Mesothelial cell of epicardium (in vitro differentiated cells): Measurements from ENCODE around the gene ADAMTS16. TPM values are rescaled to one million over a fixed set of nuclear protein-coding genes. Genes with fewer than 3 reads are reported as not detected.

Experiments used
- DNase-seq, 2 experiments: peaks; one replicate each; pipeline ENCODE4 v3.0.0; 2021; ENCODE audit warnings: low spot score in 2 of 2; ENCODE audit not compliant: unreplicated experiment in 2 of 2
- H3K27ac Mint-ChIP-seq: 2 replicates; pipeline ENCODE4 v1.8.0; 2021; ENCODE audit warnings: mixed read lengths
- H3K27me3 Mint-ChIP-seq: 2 replicates; pipeline ENCODE4 v1.8.0; 2021; ENCODE audit warnings: low read depth, mixed read lengths
- H3K36me3 Mint-ChIP-seq: 2 replicates; pipeline ENCODE4 v1.8.0; 2021; ENCODE audit warnings: mixed read lengths
- H3K4me1 Mint-ChIP-seq: 2 replicates; pipeline ENCODE4 v1.8.0; 2021; ENCODE audit warnings: mixed read lengths
- H3K4me3 Mint-ChIP-seq: 2 replicates; pipeline ENCODE4 v1.8.0; 2021; ENCODE audit warnings: mild to moderate bottlenecking, moderate library complexity, mixed read lengths
- H3K9me3 Mint-ChIP-seq: 2 replicates; pipeline ENCODE4 v1.8.0; 2021; ENCODE audit warnings: mixed read lengths
- total RNA-seq: library from RNA; stranded (reverse); gene quantifications from 3 replicates; pipeline ENCODE4 v1.2.1, GENCODE V29; 2021
- TF ChIP-seq, protein P1 (sequence below): fragments of 200-600 bp; sonication (generic); IDR thresholded peaks from one replicate; pipeline ENCODE4 v1.5.0; 2021; ENCODE audit warnings: antibody characterized with exemption; ENCODE audit not compliant: unreplicated experiment

The ADAMTS16 gene
- total RNA-seq, 1 donor from 2014 or later: 24.3 TPM

DNA sequence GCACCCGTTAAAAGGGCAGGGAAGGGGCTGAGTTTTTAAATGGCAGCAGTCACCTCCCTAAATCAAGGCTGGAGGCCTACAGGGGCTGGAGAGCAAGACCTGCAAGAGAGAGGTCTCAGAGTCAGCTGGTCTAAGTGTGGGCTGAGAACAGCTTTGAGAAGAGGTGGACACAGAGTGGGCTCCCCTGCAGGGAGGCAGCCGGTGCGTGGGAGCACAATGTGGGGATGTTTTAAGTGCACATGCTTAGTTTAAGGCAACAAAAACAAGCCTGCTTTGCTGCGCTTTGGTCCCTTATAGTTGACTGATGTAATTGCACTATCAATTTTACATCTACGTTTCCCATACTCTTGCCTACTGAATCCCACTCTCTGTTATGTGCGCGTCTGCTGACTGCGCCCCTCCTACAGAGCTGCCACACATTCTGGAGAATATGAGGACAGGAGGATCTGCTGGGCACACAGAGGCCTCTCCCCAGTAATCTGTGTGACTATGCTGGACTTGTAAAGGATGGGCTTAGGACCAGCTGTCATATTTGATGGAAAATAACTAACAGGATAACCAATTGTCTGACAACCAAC is 220.3 kb downstream of the ADAMTS16 start:
- Mint-ChIP-seq H3K36me3 (no peaks in the 10 kb centered on the region), H3K9me3 (no peaks in the 10 kb centered on the region), H3K27ac (no peak overlapping the region), H3K27me3 (no peaks in the 10 kb centered on the region), H3K4me1 (peaks cover 41% of the 10 kb centered on the region), H3K4me3 (no peak overlapping the region)
- DNase-seq: no peak
- TF ChIP-seq, protein P1, sequence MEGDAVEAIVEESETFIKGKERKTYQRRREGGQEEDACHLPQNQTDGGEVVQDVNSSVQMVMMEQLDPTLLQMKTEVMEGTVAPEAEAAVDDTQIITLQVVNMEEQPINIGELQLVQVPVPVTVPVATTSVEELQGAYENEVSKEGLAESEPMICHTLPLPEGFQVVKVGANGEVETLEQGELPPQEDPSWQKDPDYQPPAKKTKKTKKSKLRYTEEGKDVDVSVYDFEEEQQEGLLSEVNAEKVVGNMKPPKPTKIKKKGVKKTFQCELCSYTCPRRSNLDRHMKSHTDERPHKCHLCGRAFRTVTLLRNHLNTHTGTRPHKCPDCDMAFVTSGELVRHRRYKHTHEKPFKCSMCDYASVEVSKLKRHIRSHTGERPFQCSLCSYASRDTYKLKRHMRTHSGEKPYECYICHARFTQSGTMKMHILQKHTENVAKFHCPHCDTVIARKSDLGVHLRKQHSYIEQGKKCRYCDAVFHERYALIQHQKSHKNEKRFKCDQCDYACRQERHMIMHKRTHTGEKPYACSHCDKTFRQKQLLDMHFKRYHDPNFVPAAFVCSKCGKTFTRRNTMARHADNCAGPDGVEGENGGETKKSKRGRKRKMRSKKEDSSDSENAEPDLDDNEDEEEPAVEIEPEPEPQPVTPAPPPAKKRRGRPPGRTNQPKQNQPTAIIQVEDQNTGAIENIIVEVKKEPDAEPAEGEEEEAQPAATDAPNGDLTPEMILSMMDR: no peak

DNA sequence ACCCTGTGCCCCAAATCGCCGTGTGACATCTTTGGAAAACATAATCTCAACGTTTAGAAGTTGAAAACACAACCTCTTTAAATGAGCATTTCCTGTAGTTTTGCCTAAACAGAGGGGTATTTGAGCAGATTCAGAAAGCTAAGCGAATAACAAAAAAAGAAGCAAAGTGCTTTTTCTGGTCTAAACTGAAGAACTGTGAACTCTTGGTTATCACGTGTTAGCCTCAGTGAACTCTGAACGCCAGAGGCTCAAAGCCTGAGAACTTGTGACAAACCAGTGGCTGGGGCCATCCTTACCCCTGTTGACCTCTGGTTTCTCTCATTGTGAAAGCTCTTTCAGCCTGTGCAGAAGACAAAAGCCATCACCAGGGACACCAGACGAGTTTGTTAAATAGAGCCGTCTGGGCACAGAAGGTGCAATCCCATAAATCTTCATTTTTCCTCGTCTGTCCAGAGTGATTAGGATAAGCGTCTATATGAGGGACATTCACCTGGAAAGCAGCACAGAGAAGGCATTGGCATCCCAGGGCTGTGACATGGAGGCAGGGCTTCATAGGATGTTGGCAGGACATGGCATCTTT is 220.9 kb downstream of the ADAMTS16 start:
- DNase-seq: no peak
- Mint-ChIP-seq H3K4me1 (peaks cover 37% of the 10 kb centered on the region), H3K4me3 (no peak overlapping the region), H3K27me3 (no peaks in the 10 kb centered on the region), H3K27ac (peak overlapping the region; percentile 15), H3K36me3 (no peaks in the 10 kb centered on the region), H3K9me3 (no peaks in the 10 kb centered on the region)
- TF ChIP-seq, protein P1: no peak

- H3K36me3 Mint-ChIP-seq: no peaks in the 10 kb centered on the region
- TF ChIP-seq, protein P1: no peak
- no peak overlapping the region for H3K27ac Mint-ChIP-seq
- no peaks in the 10 kb centered on the region for H3K9me3 Mint-ChIP-seq
- no peak overlapping the region for H3K4me3 Mint-ChIP-seq
- DNase-seq: no peak
- no peaks in the 10 kb centered on the region for H3K27me3 Mint-ChIP-seq
- H3K4me1 Mint-ChIP-seq: peaks cover 32% of the 10 kb centered on the region
These were observed 222.9 kb downstream of the ADAMTS16 start for GRCh38 chr5:5363045-5363444.

GRCh38 chr5:5364932-5365331 is 224.8 kb downstream of the ADAMTS16 start:
- no peaks in the 10 kb centered on the region for H3K27me3 Mint-ChIP-seq
- no peak for DNase-seq
- no peaks in the 10 kb centered on the region for H3K9me3 Mint-ChIP-seq
- H3K27ac Mint-ChIP-seq: no peak overlapping the region
- TF ChIP-seq, protein P1: no peak
- no peaks in the 10 kb centered on the region for H3K36me3 Mint-ChIP-seq
- peaks cover 31% of the 10 kb centered on the region for H3K4me1 Mint-ChIP-seq
- no peak overlapping the region for H3K4me3 Mint-ChIP-seq

- H3K4me1 Mint-ChIP-seq: peaks cover 11% of the 10 kb centered on the region
- H3K27ac Mint-ChIP-seq: no peak overlapping the region
- TF ChIP-seq, protein P1: no peak
- H3K9me3 Mint-ChIP-seq: no peaks in the 10 kb centered on the region
- no peaks in the 10 kb centered on the region for H3K36me3 Mint-ChIP-seq
- no peak for DNase-seq
- no peak overlapping the region for H3K4me3 Mint-ChIP-seq
- H3K27me3 Mint-ChIP-seq: no peaks in the 10 kb centered on the region
These were observed 227.6 kb downstream of the ADAMTS16 start for GRCh38 chr5:5367739-5368138.
